Coronary artery (tissue), 2 donors: ENCODE measurements around the gene ADGRD1.

Experiments used
- DNase-seq: peaks from one replicate; pipeline ENCODE4 v3.0.0-alpha.2; 2017; ENCODE audit warnings: low spot score
- H3K27ac ChIP-seq, 2 donors: fragments of 200-600 bp; sonication (generic); one replicate each; pipeline ENCODE4 v1.5.1; 2016 to 2019
- H3K4me3 ChIP-seq: fragments of 200-600 bp; sonication (generic); 2 replicates; pipeline ENCODE4 v1.5.1; 2016; ENCODE audit warnings: mild to moderate bottlenecking, moderate library complexity
- TF ChIP-seq, protein P1 (sequence below): fragments of 200-600 bp; sonication (generic); IDR thresholded peaks from one replicate; pipeline ENCODE4 v1.5.1; 2019; ENCODE audit warnings: antibody characterized with exemption

ADGRD1 gene

GRCh38 chr12:131100031-131100674 lies 146.4 kb downstream of the ADGRD1 start:
- peak; percentile 35 for DNase-seq
- H3K27ac ChIP-seq, result no peak overlapping the region
- TF ChIP-seq, protein P1, sequence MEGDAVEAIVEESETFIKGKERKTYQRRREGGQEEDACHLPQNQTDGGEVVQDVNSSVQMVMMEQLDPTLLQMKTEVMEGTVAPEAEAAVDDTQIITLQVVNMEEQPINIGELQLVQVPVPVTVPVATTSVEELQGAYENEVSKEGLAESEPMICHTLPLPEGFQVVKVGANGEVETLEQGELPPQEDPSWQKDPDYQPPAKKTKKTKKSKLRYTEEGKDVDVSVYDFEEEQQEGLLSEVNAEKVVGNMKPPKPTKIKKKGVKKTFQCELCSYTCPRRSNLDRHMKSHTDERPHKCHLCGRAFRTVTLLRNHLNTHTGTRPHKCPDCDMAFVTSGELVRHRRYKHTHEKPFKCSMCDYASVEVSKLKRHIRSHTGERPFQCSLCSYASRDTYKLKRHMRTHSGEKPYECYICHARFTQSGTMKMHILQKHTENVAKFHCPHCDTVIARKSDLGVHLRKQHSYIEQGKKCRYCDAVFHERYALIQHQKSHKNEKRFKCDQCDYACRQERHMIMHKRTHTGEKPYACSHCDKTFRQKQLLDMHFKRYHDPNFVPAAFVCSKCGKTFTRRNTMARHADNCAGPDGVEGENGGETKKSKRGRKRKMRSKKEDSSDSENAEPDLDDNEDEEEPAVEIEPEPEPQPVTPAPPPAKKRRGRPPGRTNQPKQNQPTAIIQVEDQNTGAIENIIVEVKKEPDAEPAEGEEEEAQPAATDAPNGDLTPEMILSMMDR, result no peak
- no peak overlapping the region for H3K4me3 ChIP-seq

- DNase-seq, result peak; percentile 31
- TF ChIP-seq, protein P1, result no peak
- Histone ChIP-seq H3K4me3 (no peak overlapping the region), H3K27ac (no peak overlapping the region)
Observed at GRCh38 chr12:131101006-131101405, 147.3 kb downstream of the ADGRD1 start.

- TF ChIP-seq, protein P1, result no peak
- DNase-seq, result no peak
- Histone ChIP-seq H3K4me3 (no peak overlapping the region), H3K27ac (no peak overlapping the region)
Observed at GRCh38 chr12:131101703-131102492, 148.2 kb downstream of the ADGRD1 start.

DNA sequence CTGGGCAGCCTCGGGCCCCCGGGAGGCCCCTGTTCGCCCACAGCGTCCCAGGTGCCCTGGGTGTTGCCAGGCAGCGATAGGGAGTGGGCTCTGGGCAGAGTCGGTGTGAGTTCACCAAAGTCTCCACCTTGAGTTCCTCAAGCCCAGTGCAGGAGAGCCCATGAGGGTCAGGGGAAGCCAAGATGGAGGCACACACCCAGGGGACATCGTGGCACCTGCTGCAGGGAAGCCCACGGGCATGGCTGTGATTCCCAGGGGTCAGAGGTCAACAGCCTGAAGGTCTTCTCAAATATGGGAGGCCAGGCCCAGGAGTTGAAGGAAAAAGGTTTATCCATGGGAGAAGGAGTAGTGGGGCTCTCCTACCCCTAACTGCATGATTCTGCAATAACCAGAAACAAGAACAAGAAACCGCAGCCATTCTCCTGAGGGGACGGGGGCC lies 148.8 kb downstream of the ADGRD1 start:
- no peak overlapping the region for H3K27ac ChIP-seq
- TF ChIP-seq, protein P1, result no peak
- H3K4me3 ChIP-seq, result no peak overlapping the region
- peak; percentile 55 for DNase-seq

DNA sequence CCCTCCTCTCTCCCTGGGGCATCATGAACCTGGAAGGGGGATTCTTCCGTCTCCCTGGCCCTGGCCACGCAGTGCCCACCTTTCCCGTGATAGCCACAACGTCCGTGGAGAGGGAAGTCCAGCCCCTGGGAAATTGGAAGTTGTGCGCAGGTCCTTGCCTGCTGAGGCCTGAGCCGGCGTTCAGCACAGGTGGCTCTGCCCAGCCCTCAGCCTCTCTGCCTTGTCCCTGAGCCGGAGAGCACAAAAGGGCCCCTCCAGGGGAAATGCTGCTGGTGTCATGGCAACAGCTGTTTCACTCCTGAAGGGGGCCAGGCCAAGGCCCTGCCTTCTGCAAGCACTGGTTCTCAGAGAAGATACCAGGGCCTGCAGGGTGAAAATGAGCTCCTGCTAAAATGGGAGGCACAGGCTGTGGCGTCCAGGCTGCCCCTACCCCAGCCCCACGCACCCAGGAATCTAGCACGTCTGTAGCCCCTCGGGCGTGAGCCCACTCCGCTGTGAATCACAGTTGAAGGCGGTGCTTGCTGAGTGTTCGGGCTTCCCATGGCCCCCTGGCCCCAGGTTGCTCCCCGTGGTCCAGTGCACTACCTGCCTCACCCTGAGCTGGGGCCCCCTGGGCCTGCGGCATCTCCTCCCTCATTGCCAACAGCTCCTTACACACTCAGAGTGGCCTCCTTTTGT lies 149.4 kb downstream of the ADGRD1 start:
- H3K27ac ChIP-seq, result no peak overlapping the region
- DNase-seq, result peak; percentile 40
- TF ChIP-seq, protein P1, result no peak
- no peak overlapping the region for H3K4me3 ChIP-seq

- TF ChIP-seq, protein P1, result no peak
- no peak overlapping the region for H3K27ac ChIP-seq
- DNase-seq, result peak; percentile 62
- H3K4me3 ChIP-seq, result no peak overlapping the region
Observed at GRCh38 chr12:131103669-131104462, 150.2 kb downstream of the ADGRD1 start.
